Stomach (tissue), 4 donors: ENCODE results near the gene PATE1.

Experiments used
- EP300 ChIP-seq: sonication (generic); formaldehyde crosslinking; IDR thresholded peaks from one replicate; pipeline ENCODE4 v1.6.1; 2017; ENCODE audit warnings: antibody characterized with exemption
- POLR2A ChIP-seq, 4 donors: fragments of 450-650 bp; IDR thresholded peaks; one replicate each; pipeline ENCODE4 v1.6.1; 2016; ENCODE audit warnings: antibody characterized with exemption in 4 of 4, control low read depth in 2 of 4, mild to moderate bottlenecking in 1 of 4, moderate library complexity in 1 of 4
- TF ChIP-seq, protein P1 (sequence below), 7 experiments: fragments of 450-650 bp in 4 of 7; fragments of 200-600 bp in 3 of 7; sonication (generic) in 3 of 7; IDR thresholded peaks; one replicate each; pipeline ENCODE4 v1.5.1; 2016 to 2019; ENCODE audit warnings: antibody characterized with exemption in 7 of 7, control low read depth in 2 of 7, mild to moderate bottlenecking in 1 of 7

DNA sequence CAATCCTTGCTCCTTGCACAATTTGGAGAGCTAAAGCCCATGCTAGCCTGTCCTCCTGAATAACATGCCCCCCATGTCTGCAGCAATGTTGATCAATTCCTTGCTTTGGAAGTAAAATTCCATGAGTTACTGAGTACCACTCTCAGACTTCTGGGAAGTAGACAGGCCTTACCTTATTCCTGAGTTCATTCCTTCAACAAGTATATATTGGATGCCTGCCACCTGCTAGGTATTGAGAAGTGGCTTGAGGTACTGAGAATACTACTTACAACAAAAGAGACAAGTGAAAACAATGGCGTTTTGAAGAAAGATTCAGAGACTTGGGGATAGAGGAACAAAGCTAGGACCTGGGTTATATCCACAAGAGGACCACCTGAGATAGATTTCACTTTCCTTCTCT lies 20.2 kb downstream of the PATE1 start:
- TF ChIP-seq, protein P1, sequence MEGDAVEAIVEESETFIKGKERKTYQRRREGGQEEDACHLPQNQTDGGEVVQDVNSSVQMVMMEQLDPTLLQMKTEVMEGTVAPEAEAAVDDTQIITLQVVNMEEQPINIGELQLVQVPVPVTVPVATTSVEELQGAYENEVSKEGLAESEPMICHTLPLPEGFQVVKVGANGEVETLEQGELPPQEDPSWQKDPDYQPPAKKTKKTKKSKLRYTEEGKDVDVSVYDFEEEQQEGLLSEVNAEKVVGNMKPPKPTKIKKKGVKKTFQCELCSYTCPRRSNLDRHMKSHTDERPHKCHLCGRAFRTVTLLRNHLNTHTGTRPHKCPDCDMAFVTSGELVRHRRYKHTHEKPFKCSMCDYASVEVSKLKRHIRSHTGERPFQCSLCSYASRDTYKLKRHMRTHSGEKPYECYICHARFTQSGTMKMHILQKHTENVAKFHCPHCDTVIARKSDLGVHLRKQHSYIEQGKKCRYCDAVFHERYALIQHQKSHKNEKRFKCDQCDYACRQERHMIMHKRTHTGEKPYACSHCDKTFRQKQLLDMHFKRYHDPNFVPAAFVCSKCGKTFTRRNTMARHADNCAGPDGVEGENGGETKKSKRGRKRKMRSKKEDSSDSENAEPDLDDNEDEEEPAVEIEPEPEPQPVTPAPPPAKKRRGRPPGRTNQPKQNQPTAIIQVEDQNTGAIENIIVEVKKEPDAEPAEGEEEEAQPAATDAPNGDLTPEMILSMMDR (IDR thresholded peaks at IDR 0.05): no peak
- TF ChIP-seq POLR2A (IDR thresholded peaks at IDR 0.05): no peak
- TF ChIP-seq EP300: no peak
